Heart right ventricle (tissue), 16 donors: ENCODE measurements around the gene BMAL1. TPM values are rescaled to one million over a fixed set of nuclear protein-coding genes. Genes with fewer than 3 reads are reported as not detected.
A peak's percentile ranks its signal among the peaks of the same experiment; 100 is the strongest.

Source experiments
- ATAC-seq, 8 donors: fragments of 200-7000 bp; cut with Tn5 transposase; one replicate each; pipeline ENCODE4 v1.9.1; 2020; ENCODE audit warnings: mild to moderate bottlenecking in 8 of 8, moderate library complexity in 8 of 8, moderate number of reproducible peaks in 1 of 8
- DNase-seq, 2 donors: peaks; one replicate each; pipeline ENCODE4 v3.0.0-alpha.2; 2020
- H3K27ac ChIP-seq, 10 donors: fragments of 200-600 bp; sonication (generic) in 2 of 10; one replicate each; pipeline versions ENCODE4 v1.5.0 to v1.8.0; 2020 to 2022; ENCODE audit warnings: mild to moderate bottlenecking in 3 of 10
- H3K27me3 ChIP-seq, 7 donors: fragments of 200-600 bp; one replicate each; pipeline ENCODE4 v1.8.0; 2021 to 2022; ENCODE audit warnings: mild to moderate bottlenecking in 2 of 7
- H3K36me3 ChIP-seq, 9 donors: fragments of 200-600 bp; sonication (generic) in 1 of 9; one replicate each; pipeline versions ENCODE4 v1.5.0 to v1.8.0; 2020 to 2022; ENCODE audit warnings: mild to moderate bottlenecking in 2 of 9
- H3K4me1 ChIP-seq, 9 donors: fragments of 200-600 bp; sonication (generic) in 1 of 9; one replicate each; pipeline versions ENCODE4 v1.5.0 to v1.8.0; 2020 to 2022; ENCODE audit warnings: mild to moderate bottlenecking in 4 of 9
- H3K4me3 ChIP-seq, 10 donors: fragments of 200-600 bp; sonication (generic) in 2 of 10; one replicate each; pipeline versions ENCODE4 v1.5.0 to v1.8.0; 2020 to 2022; ENCODE audit warnings: mild to moderate bottlenecking in 7 of 10, moderate library complexity in 2 of 10
- H3K9me3 ChIP-seq, 11 donors: fragments of 200-600 bp in 10 of 11; sonication (generic) in 2 of 11; one replicate each; pipeline versions ENCODE4 v1.5.0 to v1.8.0; 2013 to 2022; ENCODE audit warnings: mild to moderate bottlenecking in 2 of 11, control low read depth in 1 of 11, moderate library complexity in 1 of 11
- WGBS, 2 donors: extraction: QIAGEN DNeasy Blood & Tissue Kit; methylation state at CpG; one replicate each; pipeline ENCODE4 v1.1.7; 2013; ENCODE audit warnings: inconsistent platforms in 1 of 2; 5-methylcytosine and 5-hydroxymethylcytosine counted together
- intact Hi-C, 10 donors: fragments of 100-400 bp; cut with DNase I; formaldehyde crosslinking; loops; one replicate each; pipeline versions ENCODE4 v1.11.1 to v1.14.2; 2022
- polyA plus RNA-seq, 2 donors: library from polyadenylated mRNA; stranded (reverse); fragments of 200-250 nt; gene quantifications; one replicate each; pipeline ENCODE4 v1.2.3, GENCODE V29; 2013
- total RNA-seq, 10 donors: library from RNA; stranded (reverse); fragmentation: NEBNext Ultra II Directional in 3 of 10; extraction: Animal tissue kit (Norgen Biotek cat#: 25700) in 3 of 10; gene quantifications; one replicate each; pipeline versions ENCODE4 v1.2.1 to v1.2.4, GENCODE V29; 2021 to 2023
- TF ChIP-seq, protein P1 (sequence below), 9 donors: fragments of 200-600 bp; sonication (generic) in 2 of 9; IDR thresholded peaks; one replicate each; pipeline versions ENCODE4 v1.5.0 to v1.8.0; 2021 to 2022; ENCODE audit warnings: antibody characterized with exemption in 9 of 9, mild to moderate bottlenecking in 5 of 9, moderate library complexity in 1 of 9
- donor health status: Arrhythmogenic right ventricular cardiomyopathy.
- donor health status: ischemic (EF 13 %, LVEDD 7.1; RV severe dilation, severe dysfunction).
- donor health status: healthy with polysubstance abuse.
- donor health status: DM: no; HTN: yes; CAD: no.
- donor health status: DM: no; HTN: no; CAD: no.
- donor health status: ischemic (EF 25% LVEDD 6.9; RV normal size, moderate dysfunction).
- donor health status: ischemic (EF 25% LVEDD 5.7; RV mildly dilated, moderate dysfunction).
- donor health status: healthy.
- donor health status: DM: yes; HTN: yes; CAD: no.
- donor health status: Ischemic cardiomyopathy.
- donor health status: ischemic (EF 35%, LVEDD 5.7; RV mildly dilated, moderate dysfunction).
- donor health status: nonischemic (EF 11% LVEDD 7.7; RV severe dilation, severe dysfunction).
- donor health status: DM: yes; HTN: yes; CAD: no.
- donor health status: PGD.
- donor health status: ischemic (EF 29% LVEDD 5.4; RV normal size, mild dysfunction).
- donor health status: nonischemic (EF 23%, LVEDD 6.1; RV moderate dilation, normal function).

Gene BMAL1
- total and polyA plus RNA-seq, 12 donors, result 2.9 to 19.9 (median 10.2) TPM

DNA sequence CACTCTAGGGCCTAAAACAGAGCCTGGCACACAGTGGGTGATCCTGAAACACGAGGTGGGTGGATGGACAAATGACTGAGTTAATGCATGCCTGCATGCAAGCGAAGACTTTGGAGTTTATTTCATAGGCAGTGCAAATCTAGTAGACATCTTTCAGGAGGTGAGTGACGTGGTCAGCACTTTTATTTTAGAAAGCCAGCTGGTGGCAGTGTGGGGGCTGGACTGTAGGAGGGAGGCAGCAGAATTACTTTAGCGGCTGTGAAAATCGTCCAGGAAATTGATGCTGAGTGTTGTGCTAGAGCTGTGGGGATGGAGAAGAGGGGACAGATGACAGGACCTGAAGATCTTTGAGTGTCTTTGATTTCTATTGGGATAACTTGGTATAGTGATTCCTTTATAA, 47.1 kb downstream of the BMAL1 start:
- intact Hi-C loops, result loop anchor here in 1 of 10 donors (5.0 kb wide), 1 partner anchor 37 kb away; no protein-coding TSS in a partner anchor
- no peaks in the 10 kb centered on the region for H3K9me3 ChIP-seq
- H3K36me3 ChIP-seq, result peaks cover 0 to 16% (median 0%) of the 10 kb centered on the region in 9 donors
- no peaks in the 10 kb centered on the region for H3K27me3 ChIP-seq
- H3K4me1 ChIP-seq, result peaks cover 0 to 35% (median 13%) of the 10 kb centered on the region in 9 donors
- H3K27ac ChIP-seq, result no peak overlapping the region
- ATAC-seq (peak in 7 of 8 donors; percentile 27 to 79 (median 71)), DNase-seq (no peak)
- TF ChIP-seq, protein P1, sequence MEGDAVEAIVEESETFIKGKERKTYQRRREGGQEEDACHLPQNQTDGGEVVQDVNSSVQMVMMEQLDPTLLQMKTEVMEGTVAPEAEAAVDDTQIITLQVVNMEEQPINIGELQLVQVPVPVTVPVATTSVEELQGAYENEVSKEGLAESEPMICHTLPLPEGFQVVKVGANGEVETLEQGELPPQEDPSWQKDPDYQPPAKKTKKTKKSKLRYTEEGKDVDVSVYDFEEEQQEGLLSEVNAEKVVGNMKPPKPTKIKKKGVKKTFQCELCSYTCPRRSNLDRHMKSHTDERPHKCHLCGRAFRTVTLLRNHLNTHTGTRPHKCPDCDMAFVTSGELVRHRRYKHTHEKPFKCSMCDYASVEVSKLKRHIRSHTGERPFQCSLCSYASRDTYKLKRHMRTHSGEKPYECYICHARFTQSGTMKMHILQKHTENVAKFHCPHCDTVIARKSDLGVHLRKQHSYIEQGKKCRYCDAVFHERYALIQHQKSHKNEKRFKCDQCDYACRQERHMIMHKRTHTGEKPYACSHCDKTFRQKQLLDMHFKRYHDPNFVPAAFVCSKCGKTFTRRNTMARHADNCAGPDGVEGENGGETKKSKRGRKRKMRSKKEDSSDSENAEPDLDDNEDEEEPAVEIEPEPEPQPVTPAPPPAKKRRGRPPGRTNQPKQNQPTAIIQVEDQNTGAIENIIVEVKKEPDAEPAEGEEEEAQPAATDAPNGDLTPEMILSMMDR (IDR thresholded peaks at IDR 0.05), result peak in 3 of 9 donors; percentile 17 to 30 (median 23)
- H3K4me3 ChIP-seq, result no peak overlapping the region
- 51 to 60% methylated on average over 5 of the region's 5 CpGs for WGBS, 2 donors

DNA sequence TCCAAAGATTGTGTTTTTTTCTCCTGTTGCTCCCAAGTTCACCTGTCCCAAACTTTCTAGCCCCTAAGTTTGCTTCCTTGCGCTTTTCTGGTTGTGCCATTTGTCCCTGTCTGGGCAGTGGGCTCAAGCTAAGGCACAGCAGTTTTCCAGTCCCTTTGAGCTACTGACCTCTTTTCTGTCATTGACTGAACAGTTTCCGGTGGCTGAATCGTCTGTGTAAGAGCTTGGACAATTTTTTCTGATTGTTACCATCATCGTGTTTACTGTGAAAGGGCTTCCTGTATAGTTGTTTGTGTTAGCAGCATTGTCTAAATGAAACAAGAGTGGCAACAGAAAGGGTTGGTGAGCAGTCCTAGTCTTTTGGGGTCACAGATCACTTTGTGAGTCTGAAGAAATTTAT, 49.8 kb downstream of the BMAL1 start:
- Histone ChIP-seq H3K27me3 (no peaks in the 10 kb centered on the region), H3K27ac (no peak overlapping the region), H3K4me1 (peaks cover 10 to 53% (median 31%) of the 10 kb centered on the region in 9 donors), H3K9me3 (no peaks in the 10 kb centered on the region), H3K4me3 (no peak overlapping the region), H3K36me3 (peaks cover 0 to 16% (median 0%) of the 10 kb centered on the region in 9 donors)
- WGBS, 2 donors, result 60 to 70% methylated on average over 4 of the region's 4 CpGs
- intact Hi-C loops, result no loop called here
- TF ChIP-seq, protein P1 (IDR thresholded peaks at IDR 0.05), result no peak
- ATAC-seq, result no peak
- DNase-seq, result no peak

DNA sequence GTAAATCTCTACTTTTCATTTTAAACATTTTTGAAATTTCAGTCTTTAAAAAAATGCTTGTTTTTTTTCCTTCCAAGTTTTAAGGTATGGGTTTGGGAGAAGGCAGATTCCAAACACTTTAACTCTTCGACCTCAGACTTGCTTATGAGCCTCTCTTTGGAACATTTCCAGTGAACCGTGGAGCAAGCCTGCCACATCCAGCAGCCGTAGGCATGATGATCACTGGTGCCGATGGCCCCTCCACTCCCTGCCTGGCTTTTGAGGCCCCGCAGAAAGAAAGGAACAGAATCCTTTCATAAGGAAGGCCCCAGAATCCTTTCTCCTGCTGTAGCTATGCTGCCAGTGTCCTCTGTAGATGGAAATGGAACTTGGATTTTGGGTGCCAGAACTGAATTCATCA, 50.7 kb downstream of the BMAL1 start:
- intact Hi-C loops, result no loop called here

DNA sequence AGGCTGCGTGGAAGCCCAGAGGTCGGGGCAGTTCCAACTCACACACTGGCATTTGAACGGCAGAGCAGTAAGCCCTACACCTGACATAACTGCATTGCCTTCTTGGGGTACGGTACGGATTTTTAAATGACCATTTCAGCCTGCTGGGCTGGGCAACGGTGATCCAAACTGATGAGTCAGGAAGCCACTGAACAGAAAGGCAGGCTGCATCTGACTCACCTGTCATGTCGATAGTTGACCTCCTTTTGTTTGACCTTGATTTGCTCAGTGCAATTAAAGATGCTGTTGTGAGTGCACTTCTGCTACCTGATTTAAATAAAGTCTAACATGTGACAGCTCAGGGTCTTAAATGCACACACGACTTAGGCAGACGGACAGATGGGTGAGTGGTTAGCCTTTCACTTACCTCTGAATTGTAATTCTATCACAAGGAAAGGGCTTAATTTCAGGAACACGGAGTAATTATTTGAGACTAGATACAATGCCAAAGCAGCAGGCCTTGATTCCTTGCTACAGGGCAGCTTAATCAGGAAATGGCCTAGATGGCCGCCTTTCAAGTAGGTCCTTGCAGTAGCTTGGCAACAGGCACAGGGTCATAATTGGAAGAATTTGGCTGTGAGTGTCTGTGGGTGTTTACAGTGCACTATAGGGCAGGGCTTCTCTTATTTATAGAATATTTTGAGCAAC, 52.2 kb downstream of the BMAL1 start:
- ATAC-seq (peak; percentile 77 to 96 (median 88)), DNase-seq (peak in 1 of 2 donors; percentile 40)
- Histone ChIP-seq H3K36me3 (peaks cover 0 to 16% (median 0%) of the 10 kb centered on the region in 9 donors), H3K4me1 (peaks cover 10 to 65% (median 55%) of the 10 kb centered on the region in 9 donors), H3K27me3 (no peaks in the 10 kb centered on the region), H3K27ac (peak overlapping the region in 3 of 10 donors; percentile 0 to 43 (median 29)), H3K4me3 (no peak overlapping the region), H3K9me3 (no peaks in the 10 kb centered on the region)
- 60 to 64% methylated on average over 11 of the region's 11 CpGs for WGBS, 2 donors
- intact Hi-C loops, result loop anchor here in 6 of 10 donors (5.0 kb wide), 2 partner anchors 48 to 53 kb away; partner anchors contain the start of gene BMAL1 (in 5 of the 6)
- TF ChIP-seq, protein P1 (IDR thresholded peaks at IDR 0.05), result no peak

More for the DNA sequence above, 50.7 kb downstream of the BMAL1 start:
- TF ChIP-seq, protein P1 (IDR thresholded peaks at IDR 0.05), result no peak
- Histone ChIP-seq H3K27ac (no peak overlapping the region), H3K36me3 (peaks cover 0 to 16% (median 0%) of the 10 kb centered on the region in 9 donors), H3K4me3 (no peak overlapping the region), H3K9me3 (no peaks in the 10 kb centered on the region), H3K4me1 (peaks cover 10 to 57% (median 40%) of the 10 kb centered on the region in 9 donors), H3K27me3 (no peaks in the 10 kb centered on the region)
- no peak for DNase-seq
- ATAC-seq, result no peak
- 78 to 82% methylated on average over 5 of the region's 5 CpGs for WGBS, 2 donors
